ENCODE data around the gene SMG1.
"Not testable (repeated sequence)": the region's sequence is repeated elsewhere in the genome, so short reads cannot be mapped to it uniquely, and the experiment has no call there.

The SMG1 gene

GRCh38 chr16:18756639-18757038 lies 169.6 kb downstream of the SMG1 start:
- not testable (repeated sequence) for DNase-seq

All from NCI-H187 treated with DMSO at 0.1 percent for 48 hours (cell line).